OCI-LY1 (cell line): Measurements from ENCODE around the gene CD226.

ENCODE experiments used
- CTCF ChIP-seq: fragments of 200-600 bp; sonication (generic), shearing (Covaris generic); IDR thresholded peaks from 2 replicates; pipeline ENCODE4 v1.5.1; 2017; ENCODE audit warnings: mild to moderate bottlenecking, antibody characterized with exemption, low read length, moderate library complexity, mixed read lengths
- EZH2 ChIP-seq: fragments of 200-600 bp; sonication (generic), shearing (Covaris generic); IDR thresholded peaks from 2 replicates; pipeline ENCODE4 v1.8.0; 2017; ENCODE audit warnings: borderline replicate concordance, mixed run types, mild to moderate bottlenecking, antibody characterized with exemption, low read length, moderate library complexity, mixed read lengths

DNA sequence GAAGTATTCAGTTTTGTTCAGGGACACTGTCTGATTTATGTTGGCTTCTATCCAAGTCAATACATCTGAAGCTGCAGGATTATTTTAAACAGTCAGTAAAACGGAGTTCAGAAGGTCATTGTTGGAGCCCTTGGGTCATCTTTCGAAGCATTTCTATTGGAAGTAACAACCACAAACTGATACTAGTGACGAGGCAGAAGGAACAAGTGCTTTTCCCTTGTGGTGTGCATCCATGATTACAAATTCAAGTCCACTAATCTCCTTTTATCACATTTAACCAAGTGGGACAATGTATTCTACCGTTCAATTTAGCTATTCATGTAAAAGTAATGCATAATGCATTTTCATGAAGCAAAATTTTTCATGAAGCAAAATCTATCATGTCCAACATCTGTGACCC is 76.9 kb downstream of the CD226 start:
- TF ChIP-seq CTCF (no peak), EZH2 (no peak)
